GM19240 (cell line): ENCODE results near the gene PFN3.

Experiments used
- DNase-seq: peaks from one replicate; pipeline ENCODE4 v3.0.0; 2011; ENCODE audit warnings: low spot score; ENCODE audit not compliant: insufficient read length

PFN3 gene

GRCh38 chr5:177374211-177374610 is 26.2 kb downstream of the PFN3 start:
- DNase-seq = no peak

- DNase-seq = no peak
These were observed 26.7 kb downstream of the PFN3 start for GRCh38 chr5:177373806-177374205.

- no peak for DNase-seq
These were observed 27.6 kb downstream of the PFN3 start for GRCh38 chr5:177372910-177373309.

GRCh38 chr5:177372034-177372896 is 28.2 kb downstream of the PFN3 start:
- DNase-seq = no peak

- no peak for DNase-seq
These were observed 29.1 kb downstream of the PFN3 start for GRCh38 chr5:177371120-177372033.

- peak; percentile 80 for DNase-seq
These were observed 29.9 kb downstream of the PFN3 start for GRCh38 chr5:177370488-177371119.

- DNase-seq = no peak
These were observed 30.6 kb downstream of the PFN3 start for GRCh38 chr5:177369645-177370440.

GRCh38 chr5:177368869-177369644 is 31.4 kb downstream of the PFN3 start:
- no peak for DNase-seq

- DNase-seq = no peak
These were observed 32.2 kb downstream of the PFN3 start for GRCh38 chr5:177367981-177368868.

GRCh38 chr5:177367323-177367848 is 33.1 kb downstream of the PFN3 start:
- DNase-seq = no peak

GRCh38 chr5:177366528-177367322 is 33.7 kb downstream of the PFN3 start:
- no peak for DNase-seq

GRCh38 chr5:177365845-177366527 is 34.5 kb downstream of the PFN3 start:
- DNase-seq = no peak

- no peak for DNase-seq
These were observed 36.1 kb downstream of the PFN3 start for GRCh38 chr5:177364159-177364962.

- no peak for DNase-seq
These were observed 36.9 kb downstream of the PFN3 start for GRCh38 chr5:177363565-177363964.

- no peak for DNase-seq
These were observed 37.6 kb downstream of the PFN3 start for GRCh38 chr5:177362610-177363507.

GRCh38 chr5:177362292-177362609 is 38.2 kb downstream of the PFN3 start:
- no peak for DNase-seq
